WTC11 (cell line): ENCODE measurements around the gene NPAS3. TPM values are rescaled to one million over a fixed set of nuclear protein-coding genes. Genes with fewer than 3 reads are reported as not detected.

Experiments used
- ATAC-seq: fragments of 200-7000 bp; cut with Tn5 transposase; 2 replicates; pipeline ENCODE4 v1.10.0; 2021; ENCODE audit warnings: mild to moderate bottlenecking, moderate library complexity
- CTCF ChIA-PET: fragments of 300-600 bp; sonication (Branson Sonifier 250); formaldehyde crosslinking; loops from one replicate; lab custom pipeline; 2021; ENCODE audit warnings: antibody characterized with exemption; lab: Charles Lee
- POLR2A ChIA-PET: fragments of 350-600 bp; sonication (Branson Sonifier 250); formaldehyde crosslinking; loops from one replicate; lab custom pipeline; 2021; ENCODE audit warnings: antibody characterized with exemption; lab: Charles Lee
- DNase-seq: peaks from one replicate; pipeline ENCODE4 v3.0.0; 2021; ENCODE audit warnings: low spot score
- H3K27ac Mint-ChIP-seq: 2 replicates; pipeline ENCODE4 v1.8.0; 2021; ENCODE audit warnings: mixed read lengths
- H3K27me3 Mint-ChIP-seq: 2 replicates; pipeline ENCODE4 v1.8.0; 2021; ENCODE audit warnings: low read depth, mild to moderate bottlenecking, moderate library complexity, mixed read lengths
- H3K36me3 Mint-ChIP-seq: 2 replicates; pipeline ENCODE4 v1.8.0; 2021; ENCODE audit warnings: mixed read lengths
- H3K4me1 Mint-ChIP-seq: 2 replicates; pipeline ENCODE4 v1.8.0; 2022; ENCODE audit warnings: mixed read lengths
- H3K4me3 Mint-ChIP-seq: 2 replicates; pipeline ENCODE4 v1.8.0; 2021; ENCODE audit warnings: mild to moderate bottlenecking, moderate library complexity, mixed read lengths
- H3K9me3 Mint-ChIP-seq: 2 replicates; pipeline ENCODE4 v1.8.0; 2021; ENCODE audit warnings: mixed read lengths
- CREB1 ChIP-seq: sonication (generic); formaldehyde crosslinking; IDR thresholded peaks from 2 replicates; pipeline ENCODE4 v1.8.0; 2023; ENCODE audit warnings: mild to moderate bottlenecking, missing genetic modification reagents
- E2F5 ChIP-seq: sonication (generic); formaldehyde crosslinking; IDR thresholded peaks from 2 replicates; pipeline ENCODE4 v1.8.1; 2022; ENCODE audit warnings: mild to moderate bottlenecking, moderate library complexity, missing genetic modification reagents
- EMX1 ChIP-seq: fragments of 250-450 bp; sonication (Bioruptor Pico); IDR thresholded peaks from 2 replicates; pipeline ENCODE4 v1.8.0; 2021; ENCODE audit warnings: mild to moderate bottlenecking
- ESRRA ChIP-seq: sonication (generic); formaldehyde crosslinking; IDR thresholded peaks from 2 replicates; pipeline ENCODE4 v1.8.1; 2022; ENCODE audit warnings: mild to moderate bottlenecking, missing genetic modification reagents, borderline replicate concordance
- FOXP1 ChIP-seq: sonication (generic); formaldehyde crosslinking; IDR thresholded peaks from 2 replicates; pipeline ENCODE4 v1.8.0; 2022; ENCODE audit warnings: missing genetic modification reagents, mild to moderate bottlenecking, moderate library complexity, borderline replicate concordance
- KAT7 ChIP-seq: sonication (generic); formaldehyde crosslinking; IDR thresholded peaks from 2 replicates; pipeline ENCODE4 v1.8.1; 2023; ENCODE audit warnings: missing genetic modification reagents, mild to moderate bottlenecking, borderline replicate concordance
- MLX ChIP-seq: sonication (generic); formaldehyde crosslinking; IDR thresholded peaks from 2 replicates; pipeline ENCODE4 v1.8.1; 2023; ENCODE audit warnings: mild to moderate bottlenecking, missing genetic modification reagents, moderate library complexity
- PREB ChIP-seq: sonication (generic); formaldehyde crosslinking; IDR thresholded peaks from 2 replicates; pipeline ENCODE4 v1.8.1; 2022; ENCODE audit warnings: mild to moderate bottlenecking, missing genetic modification reagents, moderate library complexity, borderline replicate concordance
- RORB ChIP-seq: fragments of 250-450 bp; sonication (Bioruptor Pico); IDR thresholded peaks from 2 replicates; pipeline ENCODE4 v1.9.0; 2021; ENCODE audit warnings: mild to moderate bottlenecking
- SOX15 ChIP-seq: fragments of 250-450 bp; sonication (Bioruptor Pico); IDR thresholded peaks from 2 replicates; pipeline ENCODE4 v1.9.0; 2021; ENCODE audit warnings: mild to moderate bottlenecking
- ZNF121 ChIP-seq: sonication (generic); formaldehyde crosslinking; IDR thresholded peaks from 2 replicates; pipeline ENCODE4 v1.8.0; 2023; ENCODE audit warnings: missing genetic modification reagents
- ZNF219 ChIP-seq: sonication (generic); formaldehyde crosslinking; IDR thresholded peaks from 2 replicates; pipeline ENCODE4 v1.8.0; 2023; ENCODE audit warnings: missing genetic modification reagents, mild to moderate bottlenecking, borderline replicate concordance
- ZNF416 ChIP-seq: fragments of 250-450 bp; sonication (Bioruptor Pico); IDR thresholded peaks from 2 replicates; pipeline ENCODE4 v1.9.0; 2021; ENCODE audit warnings: mild to moderate bottlenecking, inconsistent platforms
- total RNA-seq: library from RNA; stranded (reverse); gene quantifications from 3 replicates; pipeline ENCODE4 v1.2.3, GENCODE V29; 2021
- TF ChIP-seq, protein P1 (sequence below): sonication (generic); formaldehyde crosslinking; IDR thresholded peaks from 2 replicates; pipeline ENCODE4 v1.8.1; 2022; ENCODE audit warnings: low read depth, mild to moderate bottlenecking, moderate library complexity, missing genetic modification reagents, borderline replicate concordance
- TF ChIP-seq, protein P2 (sequence below): sonication (generic); formaldehyde crosslinking; IDR thresholded peaks from 2 replicates; pipeline ENCODE4 v1.8.1; 2023; ENCODE audit warnings: mild to moderate bottlenecking, missing genetic modification reagents, moderate library complexity
- TF ChIP-seq, protein P3 (sequence below): sonication (generic); formaldehyde crosslinking; IDR thresholded peaks from 2 replicates; pipeline ENCODE4 v1.8.0; 2023; ENCODE audit warnings: mild to moderate bottlenecking, missing genetic modification reagents
- TF ChIP-seq, protein P4 (sequence below): sonication (generic); formaldehyde crosslinking; IDR thresholded peaks from 2 replicates; pipeline ENCODE4 v1.8.1; 2022; ENCODE audit warnings: low read depth, missing genetic modification reagents, borderline replicate concordance
- TF ChIP-seq, protein P5 (sequence below): fragments of 250-450 bp; sonication (Bioruptor Pico); IDR thresholded peaks from 2 replicates; pipeline ENCODE4 v1.9.0; 2021; ENCODE audit warnings: mild to moderate bottlenecking

Gene NPAS3
- total RNA-seq, 1 experiment from 2014 or later, result 3.2 TPM

- TF ChIP-seq FOXP1 (CRISPR knock-in tag) (no peak), ZNF121 (CRISPR knock-in tag) (no peak)
- TF ChIP-seq, protein P1, sequence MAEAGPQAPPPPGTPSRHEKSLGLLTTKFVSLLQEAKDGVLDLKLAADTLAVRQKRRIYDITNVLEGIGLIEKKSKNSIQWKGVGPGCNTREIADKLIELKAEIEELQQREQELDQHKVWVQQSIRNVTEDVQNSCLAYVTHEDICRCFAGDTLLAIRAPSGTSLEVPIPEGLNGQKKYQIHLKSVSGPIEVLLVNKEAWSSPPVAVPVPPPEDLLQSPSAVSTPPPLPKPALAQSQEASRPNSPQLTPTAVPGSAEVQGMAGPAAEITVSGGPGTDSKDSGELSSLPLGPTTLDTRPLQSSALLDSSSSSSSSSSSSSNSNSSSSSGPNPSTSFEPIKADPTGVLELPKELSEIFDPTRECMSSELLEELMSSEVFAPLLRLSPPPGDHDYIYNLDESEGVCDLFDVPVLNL (CRISPR knock-in tag), result no peak
Observed at GRCh38 chr14:33505963-33506329, 567.3 kb downstream of the NPAS3 start (continued).

GRCh38 chr14:33508126-33509062 is 569.7 kb downstream of the NPAS3 start:
- Mint-ChIP-seq H3K36me3 (no peaks in the 10 kb centered on the region), H3K4me3 (no peak overlapping the region), H3K9me3 (no peaks in the 10 kb centered on the region), H3K27ac (no peak overlapping the region), H3K27me3 (no peaks in the 10 kb centered on the region)
- ChIA-PET POLR2A (no interaction called here), CTCF (no interaction called here)
- no peak for ATAC-seq
- TF ChIP-seq CREB1 (CRISPR knock-in tag) (no peak), ZNF219 (CRISPR knock-in tag) (no peak), SOX15 (CRISPR knock-in tag) (no peak), RORB (CRISPR knock-in tag) (no peak), MLX (no peak)
- TF ChIP-seq, protein P2, sequence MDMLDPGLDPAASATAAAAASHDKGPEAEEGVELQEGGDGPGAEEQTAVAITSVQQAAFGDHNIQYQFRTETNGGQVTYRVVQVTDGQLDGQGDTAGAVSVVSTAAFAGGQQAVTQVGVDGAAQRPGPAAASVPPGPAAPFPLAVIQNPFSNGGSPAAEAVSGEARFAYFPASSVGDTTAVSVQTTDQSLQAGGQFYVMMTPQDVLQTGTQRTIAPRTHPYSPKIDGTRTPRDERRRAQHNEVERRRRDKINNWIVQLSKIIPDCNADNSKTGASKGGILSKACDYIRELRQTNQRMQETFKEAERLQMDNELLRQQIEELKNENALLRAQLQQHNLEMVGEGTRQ (CRISPR knock-in tag), result no peak
- TF ChIP-seq, protein P3, sequence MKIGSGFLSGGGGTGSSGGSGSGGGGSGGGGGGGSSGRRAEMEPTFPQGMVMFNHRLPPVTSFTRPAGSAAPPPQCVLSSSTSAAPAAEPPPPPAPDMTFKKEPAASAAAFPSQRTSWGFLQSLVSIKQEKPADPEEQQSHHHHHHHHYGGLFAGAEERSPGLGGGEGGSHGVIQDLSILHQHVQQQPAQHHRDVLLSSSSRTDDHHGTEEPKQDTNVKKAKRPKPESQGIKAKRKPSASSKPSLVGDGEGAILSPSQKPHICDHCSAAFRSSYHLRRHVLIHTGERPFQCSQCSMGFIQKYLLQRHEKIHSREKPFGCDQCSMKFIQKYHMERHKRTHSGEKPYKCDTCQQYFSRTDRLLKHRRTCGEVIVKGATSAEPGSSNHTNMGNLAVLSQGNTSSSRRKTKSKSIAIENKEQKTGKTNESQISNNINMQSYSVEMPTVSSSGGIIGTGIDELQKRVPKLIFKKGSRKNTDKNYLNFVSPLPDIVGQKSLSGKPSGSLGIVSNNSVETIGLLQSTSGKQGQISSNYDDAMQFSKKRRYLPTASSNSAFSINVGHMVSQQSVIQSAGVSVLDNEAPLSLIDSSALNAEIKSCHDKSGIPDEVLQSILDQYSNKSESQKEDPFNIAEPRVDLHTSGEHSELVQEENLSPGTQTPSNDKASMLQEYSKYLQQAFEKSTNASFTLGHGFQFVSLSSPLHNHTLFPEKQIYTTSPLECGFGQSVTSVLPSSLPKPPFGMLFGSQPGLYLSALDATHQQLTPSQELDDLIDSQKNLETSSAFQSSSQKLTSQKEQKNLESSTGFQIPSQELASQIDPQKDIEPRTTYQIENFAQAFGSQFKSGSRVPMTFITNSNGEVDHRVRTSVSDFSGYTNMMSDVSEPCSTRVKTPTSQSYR, result no peak
- TF ChIP-seq, all 79 proteins: peak for 0
- DNase-seq, result no peak
- H3K4me1 Mint-ChIP-seq, result peaks cover 6% of the 10 kb centered on the region

DNA sequence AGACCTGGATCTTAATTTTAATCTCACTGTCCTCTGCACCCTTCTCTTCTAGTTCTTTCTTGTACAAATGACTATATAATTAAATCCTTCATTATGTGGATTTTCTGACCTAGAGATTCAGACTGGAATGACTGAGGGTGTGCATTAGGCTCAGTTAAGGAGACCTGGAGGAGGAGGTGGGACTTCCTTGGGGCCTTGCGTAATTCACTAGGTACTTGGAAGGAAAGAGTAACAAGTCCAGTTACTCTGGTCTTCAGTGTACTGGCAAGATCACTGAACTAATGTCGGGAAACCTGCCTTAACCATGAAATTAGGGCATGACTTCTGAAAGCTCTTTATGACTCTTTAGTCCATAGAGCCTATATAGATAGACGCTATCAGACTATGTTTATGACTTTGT is 570.8 kb downstream of the NPAS3 start:
- Mint-ChIP-seq H3K27me3 (no peaks in the 10 kb centered on the region), H3K9me3 (no peaks in the 10 kb centered on the region), H3K4me1 (peaks cover 6% of the 10 kb centered on the region), H3K27ac (no peak overlapping the region), H3K36me3 (no peaks in the 10 kb centered on the region), H3K4me3 (no peak overlapping the region)
- POLR2A ChIA-PET, result no interaction called here
- CTCF ChIA-PET, result no interaction called here
- DNase-seq, result no peak
- ATAC-seq, result no peak
- TF ChIP-seq, protein P4, sequence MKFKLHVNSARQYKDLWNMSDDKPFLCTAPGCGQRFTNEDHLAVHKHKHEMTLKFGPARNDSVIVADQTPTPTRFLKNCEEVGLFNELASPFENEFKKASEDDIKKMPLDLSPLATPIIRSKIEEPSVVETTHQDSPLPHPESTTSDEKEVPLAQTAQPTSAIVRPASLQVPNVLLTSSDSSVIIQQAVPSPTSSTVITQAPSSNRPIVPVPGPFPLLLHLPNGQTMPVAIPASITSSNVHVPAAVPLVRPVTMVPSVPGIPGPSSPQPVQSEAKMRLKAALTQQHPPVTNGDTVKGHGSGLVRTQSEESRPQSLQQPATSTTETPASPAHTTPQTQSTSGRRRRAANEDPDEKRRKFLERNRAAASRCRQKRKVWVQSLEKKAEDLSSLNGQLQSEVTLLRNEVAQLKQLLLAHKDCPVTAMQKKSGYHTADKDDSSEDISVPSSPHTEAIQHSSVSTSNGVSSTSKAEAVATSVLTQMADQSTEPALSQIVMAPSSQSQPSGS, result no peak
- TF ChIP-seq, protein P5, sequence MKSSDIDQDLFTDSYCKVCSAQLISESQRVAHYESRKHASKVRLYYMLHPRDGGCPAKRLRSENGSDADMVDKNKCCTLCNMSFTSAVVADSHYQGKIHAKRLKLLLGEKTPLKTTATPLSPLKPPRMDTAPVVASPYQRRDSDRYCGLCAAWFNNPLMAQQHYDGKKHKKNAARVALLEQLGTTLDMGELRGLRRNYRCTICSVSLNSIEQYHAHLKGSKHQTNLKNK (CRISPR knock-in tag), result no peak
- TF ChIP-seq E2F5 (CRISPR knock-in tag) (no peak), PREB (CRISPR knock-in tag) (no peak), ZNF416 (CRISPR knock-in tag) (no peak), ESRRA (no peak), EMX1 (CRISPR knock-in tag) (no peak), KAT7 (CRISPR knock-in tag) (no peak)
